SU-DHL-6 (cell line): ENCODE results near the gene SUGCT.
A peak's percentile ranks its signal among the peaks of the same experiment; 100 is the strongest.
"Not testable (repeated sequence)": the region's sequence is repeated elsewhere in the genome, so short reads cannot be mapped to it uniquely, and the experiment has no call there.

Source experiments
- H2AFZ ChIP-seq: fragments of 200-600 bp; sonication (generic); 2 replicates; pipeline ENCODE4 v1.6.1; 2014; ENCODE audit warnings: low read depth, mild to moderate bottlenecking, moderate library complexity, mixed read lengths, antibody characterized with exemption, low read length; ENCODE audit not compliant: severe bottlenecking
- H3F3A ChIP-seq: fragments of 200-600 bp; shearing (Covaris generic); 2 replicates; pipeline ENCODE4 v1.6.0; 2016; ENCODE audit warnings: antibody characterized with exemption, mild to moderate bottlenecking; ENCODE audit not compliant: insufficient read depth
- H3K27ac ChIP-seq: fragments of 200-600 bp; sonication (generic); 2 replicates; pipeline ENCODE4 v1.5.1; 2016; ENCODE audit warnings: low read depth, mild to moderate bottlenecking, low read length, moderate library complexity, mixed read lengths
- H3K27me3 ChIP-seq: fragments of 200-600 bp; sonication (generic), shearing (Covaris generic); 2 replicates; pipeline ENCODE4 v1.6.0; 2014; ENCODE audit warnings: mild to moderate bottlenecking, low read length
- H3K36me3 ChIP-seq: fragments of 200-600 bp; sonication (generic); 2 replicates; pipeline ENCODE4 v1.6.1; 2014; ENCODE audit warnings: mild to moderate bottlenecking, low read length, mixed read lengths
- H3K4me2 ChIP-seq: fragments of 300-600, 200-600 bp; shearing (Covaris generic), sonication (generic); 2 replicates; pipeline ENCODE4 v1.6.0; 2014; ENCODE audit warnings: low read length, low read depth, mild to moderate bottlenecking; ENCODE audit not compliant: poor library complexity, severe bottlenecking
- H3K4me3 ChIP-seq: fragments of 200-600 bp; sonication (generic); 2 replicates; pipeline ENCODE4 v1.5.1; 2014; ENCODE audit warnings: antibody characterized with exemption, low read length, mild to moderate bottlenecking, mixed read lengths; ENCODE audit not compliant: insufficient read depth, poor library complexity, severe bottlenecking
- H3K79me2 ChIP-seq: fragments of 200-600 bp; sonication (generic); 2 replicates; pipeline ENCODE4 v1.6.1; 2014; ENCODE audit warnings: mild to moderate bottlenecking, low read length, moderate library complexity; ENCODE audit not compliant: insufficient read depth
- H3K9ac ChIP-seq: fragments of 200-600 bp; sonication (generic); 2 replicates; pipeline ENCODE4 v1.7.0; 2014; ENCODE audit warnings: mild to moderate bottlenecking, low read length
- H3K9me2 ChIP-seq: fragments of 200-600 bp; sonication (generic); replicated peaks from 2 replicates; pipeline ENCODE4 v1.6.1; 2014; ENCODE audit warnings: low read length; ENCODE audit not compliant: insufficient read depth
- H3K9me3 ChIP-seq: fragments of 200-600 bp; sonication (generic); 2 replicates; pipeline ENCODE4 v1.6.1; 2014; ENCODE audit warnings: low read length, mixed read lengths; ENCODE audit not compliant: insufficient read depth
- H4K20me1 ChIP-seq: fragments of 200-600 bp; sonication (generic); 2 replicates; pipeline ENCODE4 v1.6.1; 2014; ENCODE audit warnings: low read depth, mild to moderate bottlenecking, antibody characterized with exemption, low read length, moderate library complexity, mixed read lengths
- CTCF ChIP-seq: fragments of 200-600 bp; sonication (generic); IDR thresholded peaks from one replicate; pipeline ENCODE4 v1.5.1; 2017; ENCODE audit warnings: antibody characterized with exemption, mild to moderate bottlenecking, low read length, moderate library complexity; ENCODE audit not compliant: insufficient read depth, poor library complexity, severe bottlenecking
- EZH2phosphoT487 ChIP-seq: fragments of 200-600 bp; sonication (generic), shearing (Covaris generic); conservative IDR thresholded peaks from 2 replicates; pipeline ENCODE4 v1.6.1; 2018; ENCODE audit warnings: mild to moderate bottlenecking, antibody characterized with exemption, low read length, moderate library complexity, mixed read lengths

The SUGCT gene

GRCh38 chr7:40598915-40599314 lies 464.1 kb downstream of the SUGCT start:
- no peak overlapping the region for H3K4me2 ChIP-seq
- H3K79me2 ChIP-seq = no peaks in the 10 kb centered on the region
- no peak overlapping the region for H3K27ac ChIP-seq
- no peaks in the 10 kb centered on the region for H3K36me3 ChIP-seq
- TF ChIP-seq CTCF (no peak), EZH2phosphoT487 (no peak)
- no peaks in the 10 kb centered on the region for H3F3A ChIP-seq
- H3K9ac ChIP-seq = no peak overlapping the region
- H2AFZ ChIP-seq = no peak overlapping the region
- no peaks in the 10 kb centered on the region for H4K20me1 ChIP-seq
- no peaks in the 10 kb centered on the region for H3K9me3 ChIP-seq
- H3K27me3 ChIP-seq = no peaks in the 10 kb centered on the region
- H3K4me3 ChIP-seq = no peak overlapping the region
- H3K9me2 ChIP-seq = no peaks in the 10 kb centered on the region

- no peak overlapping the region for H3K4me3 ChIP-seq
- H3K9ac ChIP-seq = no peak overlapping the region
- H4K20me1 ChIP-seq = no peaks in the 10 kb centered on the region
- TF ChIP-seq EZH2phosphoT487 (no peak), CTCF (no peak)
- H3K9me3 ChIP-seq = no peaks in the 10 kb centered on the region
- no peak overlapping the region for H2AFZ ChIP-seq
- no peaks in the 10 kb centered on the region for H3F3A ChIP-seq
- no peaks in the 10 kb centered on the region for H3K27me3 ChIP-seq
- H3K79me2 ChIP-seq = no peaks in the 10 kb centered on the region
- H3K36me3 ChIP-seq = no peaks in the 10 kb centered on the region
- no peaks in the 10 kb centered on the region for H3K9me2 ChIP-seq
- H3K4me2 ChIP-seq = no peak overlapping the region
- no peak overlapping the region for H3K27ac ChIP-seq
These were observed 465.0 kb downstream of the SUGCT start for GRCh38 chr7:40599836-40600235.

GRCh38 chr7:40602351-40602750 lies 467.5 kb downstream of the SUGCT start:
- not testable (repeated sequence) for H3K4me2 ChIP-seq, H3K79me2 ChIP-seq, H3F3A ChIP-seq

GRCh38 chr7:40604601-40605438 lies 470.0 kb downstream of the SUGCT start:
- no peaks in the 10 kb centered on the region for H3K9me3 ChIP-seq
- H4K20me1 ChIP-seq = no peaks in the 10 kb centered on the region
- no peaks in the 10 kb centered on the region for H3K79me2 ChIP-seq
- no peak overlapping the region for H3K4me3 ChIP-seq
- H3K9ac ChIP-seq = no peak overlapping the region
- peak overlapping the region; percentile 47 for H2AFZ ChIP-seq
- no peak overlapping the region for H3K27ac ChIP-seq
- no peaks in the 10 kb centered on the region for H3F3A ChIP-seq
- TF ChIP-seq EZH2phosphoT487 = no peak
- TF ChIP-seq CTCF = peak; percentile 81
- H3K36me3 ChIP-seq = no peaks in the 10 kb centered on the region
- H3K27me3 ChIP-seq = no peaks in the 10 kb centered on the region
- H3K9me2 ChIP-seq = no peaks in the 10 kb centered on the region
- no peak overlapping the region for H3K4me2 ChIP-seq

More at GRCh38 chr7:40602351-40602750, 467.5 kb downstream of the SUGCT start:
- not testable (repeated sequence) for H3K9me2 ChIP-seq, H3K9me3 ChIP-seq, H3K36me3 ChIP-seq, H2AFZ ChIP-seq, H3K9ac ChIP-seq, H4K20me1 ChIP-seq, H3K27ac ChIP-seq, H3K4me3 ChIP-seq, H3K27me3 ChIP-seq
